Nephron (organoid): ENCODE measurements around the gene C1QTNF5.
A peak's percentile ranks its signal among the peaks of the same experiment; 100 is the strongest.

Experiments
- H3K27ac Mint-ChIP-seq, 3 experiments: 2 replicates each; pipeline ENCODE4 v1.8.0; 2020; ENCODE audit warnings: mixed read lengths in 3 of 3, mild to moderate bottlenecking in 2 of 3, moderate library complexity in 1 of 3
- H3K27me3 Mint-ChIP-seq: 2 replicates; pipeline ENCODE4 v1.8.0; 2021; ENCODE audit warnings: low read depth, mild to moderate bottlenecking, moderate library complexity, mixed read lengths
- H3K36me3 Mint-ChIP-seq: 2 replicates; pipeline ENCODE4 v1.8.0; 2020; ENCODE audit warnings: low read depth, mixed read lengths
- H3K4me1 Mint-ChIP-seq: 2 replicates; pipeline ENCODE4 v1.8.0; 2020; ENCODE audit warnings: mixed read lengths
- H3K4me3 Mint-ChIP-seq, 3 experiments: 2 replicates each; pipeline ENCODE4 v1.8.0; 2020; ENCODE audit warnings: mild to moderate bottlenecking in 3 of 3, mixed read lengths in 3 of 3, moderate library complexity in 2 of 3
- H3K9me3 Mint-ChIP-seq: 2 replicates; pipeline ENCODE4 v1.8.0; 2020; ENCODE audit warnings: mixed read lengths
- TF ChIP-seq, protein P1 (sequence below), 3 experiments: fragments of 200-600 bp; sonication (generic); IDR thresholded peaks; one replicate each; pipeline ENCODE4 v1.5.0; 2021; ENCODE audit warnings: antibody characterized with exemption in 3 of 3; ENCODE audit not compliant: unreplicated experiment in 3 of 3

The C1QTNF5 gene

DNA sequence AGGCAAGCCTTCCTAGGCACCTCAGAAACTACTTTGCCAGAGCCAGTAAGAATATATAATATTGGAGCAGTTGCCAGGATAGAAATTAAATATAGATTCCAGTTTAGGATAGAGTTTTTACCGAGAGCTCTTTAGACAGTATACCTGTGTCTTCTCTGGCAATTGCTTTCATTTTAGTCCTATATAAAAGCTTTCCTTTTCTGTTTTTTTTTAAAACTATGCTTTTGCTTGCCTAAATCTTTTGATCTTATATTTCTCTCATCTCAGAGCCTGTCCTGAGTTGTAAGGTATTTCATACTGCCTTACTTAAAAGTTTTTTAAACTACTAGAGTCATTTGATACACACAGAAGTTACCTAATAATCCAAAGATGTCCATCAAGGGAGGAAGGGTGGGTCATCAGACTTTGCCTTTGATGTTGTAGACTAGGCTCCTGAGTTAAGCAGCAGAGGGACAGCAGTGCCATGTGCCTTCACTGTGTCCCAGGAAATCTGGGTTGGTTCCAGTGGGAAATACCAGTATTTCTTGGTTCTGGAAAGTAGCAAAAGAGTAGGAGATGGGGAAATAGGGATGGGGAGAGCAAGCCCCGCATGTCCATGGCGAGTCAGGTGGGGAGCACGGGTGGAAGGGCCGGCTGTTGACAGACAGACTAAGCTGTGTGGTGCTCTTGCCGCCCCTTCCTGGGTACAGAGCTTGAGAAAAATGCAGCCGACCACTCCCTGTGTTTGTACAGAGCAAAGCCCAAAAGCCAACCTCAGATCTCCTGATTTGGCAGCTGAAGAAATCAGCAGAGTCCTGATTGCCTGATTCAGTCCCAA lies 34.9 kb downstream of the C1QTNF5 start:
- TF ChIP-seq, protein P1, sequence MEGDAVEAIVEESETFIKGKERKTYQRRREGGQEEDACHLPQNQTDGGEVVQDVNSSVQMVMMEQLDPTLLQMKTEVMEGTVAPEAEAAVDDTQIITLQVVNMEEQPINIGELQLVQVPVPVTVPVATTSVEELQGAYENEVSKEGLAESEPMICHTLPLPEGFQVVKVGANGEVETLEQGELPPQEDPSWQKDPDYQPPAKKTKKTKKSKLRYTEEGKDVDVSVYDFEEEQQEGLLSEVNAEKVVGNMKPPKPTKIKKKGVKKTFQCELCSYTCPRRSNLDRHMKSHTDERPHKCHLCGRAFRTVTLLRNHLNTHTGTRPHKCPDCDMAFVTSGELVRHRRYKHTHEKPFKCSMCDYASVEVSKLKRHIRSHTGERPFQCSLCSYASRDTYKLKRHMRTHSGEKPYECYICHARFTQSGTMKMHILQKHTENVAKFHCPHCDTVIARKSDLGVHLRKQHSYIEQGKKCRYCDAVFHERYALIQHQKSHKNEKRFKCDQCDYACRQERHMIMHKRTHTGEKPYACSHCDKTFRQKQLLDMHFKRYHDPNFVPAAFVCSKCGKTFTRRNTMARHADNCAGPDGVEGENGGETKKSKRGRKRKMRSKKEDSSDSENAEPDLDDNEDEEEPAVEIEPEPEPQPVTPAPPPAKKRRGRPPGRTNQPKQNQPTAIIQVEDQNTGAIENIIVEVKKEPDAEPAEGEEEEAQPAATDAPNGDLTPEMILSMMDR (IDR thresholded peaks at IDR 0.05; ENCODE audit: unreplicated experiment in 3 of 3), result no peak
- Mint-ChIP-seq H3K4me3 (no peak overlapping the region), H3K4me1 (peaks cover 24% of the 10 kb centered on the region), H3K27ac (peak overlapping the region in 2 of 3 experiments; percentile 40 to 45), H3K9me3 (no peaks in the 10 kb centered on the region), H3K36me3 (peaks cover 47% of the 10 kb centered on the region), H3K27me3 (no peaks in the 10 kb centered on the region)

DNA sequence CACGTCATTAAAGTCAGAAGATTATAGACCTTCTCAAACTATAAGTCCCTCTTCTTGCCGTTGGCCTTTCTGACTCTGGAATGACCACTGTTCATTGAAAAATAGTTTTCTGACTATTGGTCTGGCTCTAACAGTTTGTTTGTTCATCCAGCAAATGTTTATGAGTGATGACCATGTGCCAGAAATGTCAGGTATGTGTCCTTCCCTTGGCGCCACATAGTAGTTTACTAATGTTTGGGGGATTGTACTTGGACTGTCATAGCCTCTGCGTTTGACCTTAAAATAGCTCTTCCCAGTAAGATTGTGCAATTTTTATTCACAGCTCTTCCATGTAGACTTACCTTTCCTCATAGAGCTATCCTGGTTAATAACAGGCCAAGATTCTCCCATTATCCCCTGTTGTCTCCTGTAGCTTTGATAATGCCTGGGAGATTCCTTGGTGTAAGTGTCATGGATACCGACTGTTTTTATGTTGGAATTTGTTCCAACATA lies 37.4 kb downstream of the C1QTNF5 start:
- H3K36me3 Mint-ChIP-seq, result peaks cover 65% of the 10 kb centered on the region
- H3K4me3 Mint-ChIP-seq, result no peak overlapping the region
- H3K27me3 Mint-ChIP-seq, result no peaks in the 10 kb centered on the region
- TF ChIP-seq, protein P1 (IDR thresholded peaks at IDR 0.05; ENCODE audit: unreplicated experiment in 3 of 3), result no peak
- peaks cover 48% of the 10 kb centered on the region for H3K4me1 Mint-ChIP-seq
- no peak overlapping the region for H3K27ac Mint-ChIP-seq
- no peaks in the 10 kb centered on the region for H3K9me3 Mint-ChIP-seq

DNA sequence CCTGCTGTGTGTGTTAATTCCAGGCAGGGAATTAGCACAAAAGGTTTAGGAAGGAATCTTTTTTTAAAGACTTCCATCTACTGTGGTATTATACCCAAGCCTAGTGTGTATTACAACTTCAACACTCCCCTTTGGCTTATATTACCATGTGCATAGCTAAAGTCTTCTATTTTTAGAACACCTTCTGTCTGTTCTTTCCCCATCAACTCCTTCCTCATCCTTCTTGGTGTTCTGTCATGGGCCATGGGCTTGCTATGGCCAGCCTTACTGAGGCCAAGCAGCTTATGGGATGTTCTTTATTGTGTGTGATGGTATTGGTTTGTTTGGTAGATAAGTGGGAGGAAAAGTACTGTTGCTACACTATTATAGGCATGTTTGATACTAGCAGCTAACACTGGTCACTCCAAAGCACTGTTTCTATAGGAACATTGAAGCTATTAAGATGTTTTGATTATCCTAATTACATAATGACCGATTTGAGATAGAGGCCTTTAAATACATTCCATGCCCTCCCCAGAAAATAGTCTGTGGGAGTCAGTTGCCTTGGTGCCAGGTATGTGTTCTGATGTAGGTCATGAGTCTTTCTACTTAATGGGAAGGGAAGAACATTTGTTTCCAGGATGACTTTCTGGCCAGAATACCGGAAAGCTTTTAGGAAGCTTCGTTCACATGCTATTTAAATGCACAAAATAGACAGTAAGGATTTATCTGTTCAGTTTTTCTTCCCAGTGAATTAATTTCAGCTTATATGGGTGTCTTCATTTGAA lies 40.3 kb downstream of the C1QTNF5 start:
- Mint-ChIP-seq H3K27ac (peak overlapping the region in 2 of 3 experiments; percentile 1 to 76), H3K9me3 (no peaks in the 10 kb centered on the region), H3K36me3 (peaks cover 78% of the 10 kb centered on the region), H3K27me3 (no peaks in the 10 kb centered on the region), H3K4me1 (peaks cover 64% of the 10 kb centered on the region), H3K4me3 (peak overlapping the region in 1 of 3 experiments; percentile 26)
- TF ChIP-seq, protein P1 (IDR thresholded peaks at IDR 0.05; ENCODE audit: unreplicated experiment in 3 of 3), result no peak

DNA sequence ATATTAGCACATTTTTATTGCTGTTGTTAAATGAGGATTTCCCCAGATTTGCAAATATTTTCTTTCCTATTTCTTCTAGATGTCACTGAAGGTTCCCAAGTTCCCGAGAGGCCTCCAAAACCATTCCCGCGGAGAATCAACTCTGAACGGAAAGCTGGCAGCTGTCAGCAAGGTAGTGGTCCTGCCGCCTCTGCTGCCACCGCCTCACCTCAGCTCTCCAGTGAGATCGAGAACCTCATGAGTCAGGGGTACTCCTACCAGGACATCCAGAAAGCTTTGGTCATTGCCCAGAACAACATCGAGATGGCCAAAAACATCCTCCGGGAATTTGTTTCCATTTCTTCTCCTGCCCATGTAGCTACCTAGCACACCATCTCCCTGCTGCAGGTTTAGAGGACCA lies 41.3 kb downstream of the C1QTNF5 start:
- Mint-ChIP-seq H3K27ac (peak overlapping the region in 2 of 3 experiments; percentile 76 to 93), H3K27me3 (no peaks in the 10 kb centered on the region), H3K9me3 (no peaks in the 10 kb centered on the region), H3K4me1 (peaks cover 64% of the 10 kb centered on the region), H3K36me3 (peaks cover 73% of the 10 kb centered on the region), H3K4me3 (no peak overlapping the region)
- TF ChIP-seq, protein P1 (IDR thresholded peaks at IDR 0.05; ENCODE audit: unreplicated experiment in 3 of 3), result no peak

DNA sequence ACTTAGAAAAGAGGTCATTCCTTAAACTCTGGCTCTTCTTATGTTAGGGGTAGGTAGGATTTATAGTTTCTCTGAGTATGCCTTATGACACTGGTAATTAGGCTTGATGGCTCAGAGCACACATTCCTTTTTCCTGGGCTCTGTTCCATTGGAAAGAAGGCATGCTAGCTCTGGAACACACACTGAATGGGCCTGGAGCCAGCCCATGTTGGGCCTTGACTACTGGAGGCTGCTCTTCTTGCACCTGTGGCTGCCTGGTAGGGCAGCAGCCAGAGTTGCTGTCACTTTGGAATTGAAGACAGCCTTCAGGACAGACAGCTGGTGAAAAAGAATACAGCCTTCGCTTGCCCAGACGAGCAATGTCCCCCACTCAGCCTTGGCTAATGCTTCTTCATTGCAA lies 42.0 kb downstream of the C1QTNF5 start:
- Mint-ChIP-seq H3K27ac (peak overlapping the region; percentile 76 to 95 (median 93)), H3K4me3 (peak overlapping the region in 1 of 3 experiments; percentile 34), H3K4me1 (peaks cover 64% of the 10 kb centered on the region), H3K27me3 (no peaks in the 10 kb centered on the region), H3K9me3 (no peaks in the 10 kb centered on the region), H3K36me3 (peaks cover 67% of the 10 kb centered on the region)
- TF ChIP-seq, protein P1 (IDR thresholded peaks at IDR 0.05; ENCODE audit: unreplicated experiment in 3 of 3), result no peak
